ENCODE results near the gene RFNG. TPM values are rescaled to one million over a fixed set of nuclear protein-coding genes. Genes with fewer than 3 reads are reported as not detected.

The RFNG gene
- total RNA-seq, 2 experiments from 2014 or later: 28.7 to 28.8 TPM

DNA sequence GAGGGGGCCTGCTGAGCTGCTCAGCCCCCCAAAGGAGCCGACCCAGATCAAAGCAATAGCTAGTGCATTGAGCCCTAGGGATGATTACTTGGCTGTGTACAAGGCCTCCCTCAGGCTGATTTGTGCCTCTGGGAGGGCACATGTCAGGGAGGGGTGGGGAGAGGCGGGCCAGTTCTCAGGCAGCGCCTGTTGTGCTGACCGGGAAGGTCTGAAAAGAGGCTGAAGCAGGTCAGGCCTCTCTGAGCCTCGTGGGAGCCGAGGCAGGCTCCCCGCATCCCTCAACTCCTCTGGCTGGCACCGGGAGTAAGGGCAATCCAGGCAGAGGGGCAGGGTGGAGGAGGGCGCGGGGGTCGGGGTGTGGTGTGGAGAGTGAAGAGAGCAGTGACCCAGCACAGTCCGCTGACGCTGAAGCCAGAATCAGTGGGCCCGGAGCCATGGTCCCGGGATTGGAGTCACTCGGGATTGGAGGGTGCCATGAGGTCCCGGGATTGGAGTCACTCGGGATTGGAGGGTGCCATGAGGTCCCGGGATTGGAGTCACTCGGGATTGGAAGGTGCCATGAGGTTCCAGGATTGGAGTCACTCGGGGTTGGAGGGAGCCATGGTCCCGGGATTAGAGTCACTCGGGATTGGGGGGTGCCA lies 17.1 kb downstream of the RFNG start:
- POLR2A ChIA-PET: interaction anchor here (1.0 kb wide), 1 partner anchor 64 kb away, joined by 4 read pairs; the partner anchor contains the start of gene FASN
- Mint-ChIP-seq H3K4me3 (no peak overlapping the region), H3K4me1 (peaks cover 25% of the 10 kb centered on the region), H3K27me3 (no peaks in the 10 kb centered on the region), H3K36me3 (peaks cover 12% of the 10 kb centered on the region), H3K9me3 (no peaks in the 10 kb centered on the region), H3K27ac (no peak overlapping the region)
- DNase-seq: no peak
- ATAC-seq (ENCODE audit: low read depth): no peak

DNA sequence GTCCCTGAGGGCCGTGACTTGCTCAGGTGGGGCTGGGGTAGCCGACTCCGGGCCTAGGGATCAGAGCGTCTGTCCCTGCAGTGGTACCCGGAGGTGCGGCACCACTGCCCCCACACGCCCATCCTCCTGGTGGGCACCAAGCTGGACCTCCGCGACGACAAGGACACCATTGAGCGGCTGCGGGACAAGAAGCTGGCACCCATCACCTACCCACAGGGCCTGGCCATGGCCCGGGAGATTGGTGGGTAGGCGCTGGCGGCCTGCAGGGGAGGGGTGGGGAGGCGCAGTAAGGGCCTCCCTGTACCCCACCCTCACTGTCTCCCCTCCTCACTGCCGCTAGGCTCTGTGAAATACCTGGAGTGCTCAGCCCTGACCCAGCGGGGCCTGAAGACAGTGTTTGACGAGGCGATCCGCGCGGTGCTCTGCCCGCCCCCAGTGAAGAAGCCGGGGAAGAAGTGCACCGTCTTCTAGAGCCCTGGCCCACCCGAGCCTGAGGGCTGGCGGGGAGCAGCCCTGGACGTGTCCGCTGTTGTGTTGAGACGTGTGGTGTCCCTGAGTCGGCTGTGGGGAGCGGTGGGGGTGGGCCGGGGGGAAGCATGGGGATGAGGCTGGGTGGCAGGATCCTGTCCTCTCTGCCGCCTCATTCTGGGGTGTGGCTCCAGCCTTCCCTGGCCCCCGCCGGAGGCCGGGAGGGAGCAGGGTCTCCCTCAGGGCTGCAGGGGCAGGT lies 18.1 kb downstream of the RFNG start:
- Mint-ChIP-seq H3K27me3 (no peaks in the 10 kb centered on the region), H3K4me3 (no peak overlapping the region), H3K4me1 (peaks cover 18% of the 10 kb centered on the region), H3K36me3 (peaks cover 13% of the 10 kb centered on the region), H3K9me3 (no peaks in the 10 kb centered on the region), H3K27ac (no peak overlapping the region)
- POLR2A ChIA-PET: no interaction called here
- ATAC-seq (ENCODE audit: low read depth) (no peak), DNase-seq (no peak)

DNA sequence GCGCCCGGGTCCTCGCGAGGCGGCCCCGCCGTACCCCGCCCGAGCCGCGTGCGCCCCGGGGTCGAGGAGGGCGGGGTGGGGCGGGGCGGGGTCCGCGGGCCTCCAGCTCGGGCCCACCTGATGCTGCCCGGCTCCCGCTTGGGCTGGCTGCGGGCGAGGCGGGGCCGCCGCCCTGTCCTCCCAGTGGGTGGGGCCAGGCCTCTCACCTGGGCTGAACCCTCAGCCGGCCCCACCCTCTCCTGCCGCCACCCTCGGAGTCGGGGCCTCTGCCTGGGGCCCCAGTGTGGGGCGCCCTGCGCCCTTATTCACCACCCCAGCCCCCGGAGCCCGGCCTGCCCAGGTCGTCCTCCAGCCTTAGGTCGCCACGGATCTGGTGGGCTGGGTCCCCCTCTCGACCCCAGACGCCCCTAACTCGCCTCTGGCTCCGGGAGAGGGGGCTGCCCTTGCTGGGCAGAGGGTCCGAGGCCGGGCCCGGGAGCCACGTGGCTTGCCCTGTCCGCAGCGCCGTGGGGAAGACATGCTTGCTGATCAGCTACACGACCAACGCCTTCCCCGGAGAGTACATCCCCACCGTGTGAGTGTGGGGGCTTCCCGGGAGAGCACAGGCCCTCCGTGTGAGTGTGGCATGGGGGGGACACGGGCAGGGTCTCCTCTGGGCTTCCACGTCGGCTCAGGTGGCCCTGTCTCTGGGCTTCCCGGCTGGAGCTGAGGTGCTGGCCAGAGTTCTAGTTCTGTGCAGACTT lies 19.6 kb downstream of the RFNG start:
- DNase-seq: peak; percentile 68

DNA sequence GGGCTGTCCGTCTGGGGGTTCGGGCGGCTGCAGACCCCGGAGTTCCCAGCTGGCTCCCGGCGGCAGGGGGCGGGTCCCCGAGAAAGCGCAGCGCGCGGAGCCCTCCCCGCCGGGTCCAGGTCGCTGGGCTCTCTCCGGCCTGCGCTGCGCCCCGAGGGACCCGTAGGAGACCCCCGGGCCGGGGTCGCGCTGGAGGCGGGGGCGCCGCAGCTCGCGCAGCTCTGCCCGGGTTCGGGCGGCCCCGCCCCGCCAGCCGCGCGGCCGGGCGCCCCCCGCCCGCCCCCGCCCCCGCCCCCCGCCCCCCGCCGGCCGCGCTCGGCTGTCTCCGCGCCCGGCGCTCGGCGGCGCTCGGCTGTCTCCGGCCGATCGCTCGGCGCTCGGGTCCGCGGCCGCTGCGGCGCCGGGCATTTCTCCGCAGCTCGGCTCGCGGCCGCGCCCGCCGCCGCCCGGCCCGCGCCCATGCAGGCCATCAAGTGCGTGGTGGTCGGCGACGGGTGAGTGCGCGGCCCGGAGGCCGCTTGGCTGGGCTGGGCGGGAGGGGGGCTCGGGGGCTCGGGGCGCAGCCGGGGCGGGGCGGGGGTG lies 20.2 kb downstream of the RFNG start, which contains the start of gene RAC3:
RAC3 (plus strand) TSS at position 376 of the 582 bp plus-strand sequence; CDS start at position 460, 84 bp downstream.
- POLR2A ChIA-PET: interaction anchor here (0.6 to 1.5 kb wide), 5 partner anchors 8 to 236 kb away, joined by 3 to 7 read pairs (median 3); partner anchors contain the start of genes CENPX and LRRC45
- Mint-ChIP-seq H3K27ac (peak within 1 kb of the TSS; percentile 71), H3K36me3 (peaks cover 13% of the 10 kb centered on the region), H3K27me3 (no peaks in the 10 kb centered on the region), H3K4me3 (peak within 1 kb of the TSS; percentile 77), H3K4me1 (peaks cover 17% of the 10 kb centered on the region), H3K9me3 (no peaks in the 10 kb centered on the region)
- DNase-seq (no peak), ATAC-seq (ENCODE audit: low read depth) (peak; percentile 28)

More for the DNA sequence above, 19.6 kb downstream of the RFNG start:
- Mint-ChIP-seq H3K27me3 (no peaks in the 10 kb centered on the region), H3K36me3 (peaks cover 13% of the 10 kb centered on the region), H3K9me3 (no peaks in the 10 kb centered on the region), H3K4me1 (peaks cover 15% of the 10 kb centered on the region), H3K27ac (no peak overlapping the region), H3K4me3 (peak overlapping the region; percentile 44)
- ATAC-seq (ENCODE audit: low read depth): peak; percentile 40
- POLR2A ChIA-PET: interaction anchor here (0.9 to 1.0 kb wide), 3 partner anchors 9 to 124 kb away, joined by 3 read pairs; partner anchors contain the start of genes CENPX and LRRC45

DNA sequence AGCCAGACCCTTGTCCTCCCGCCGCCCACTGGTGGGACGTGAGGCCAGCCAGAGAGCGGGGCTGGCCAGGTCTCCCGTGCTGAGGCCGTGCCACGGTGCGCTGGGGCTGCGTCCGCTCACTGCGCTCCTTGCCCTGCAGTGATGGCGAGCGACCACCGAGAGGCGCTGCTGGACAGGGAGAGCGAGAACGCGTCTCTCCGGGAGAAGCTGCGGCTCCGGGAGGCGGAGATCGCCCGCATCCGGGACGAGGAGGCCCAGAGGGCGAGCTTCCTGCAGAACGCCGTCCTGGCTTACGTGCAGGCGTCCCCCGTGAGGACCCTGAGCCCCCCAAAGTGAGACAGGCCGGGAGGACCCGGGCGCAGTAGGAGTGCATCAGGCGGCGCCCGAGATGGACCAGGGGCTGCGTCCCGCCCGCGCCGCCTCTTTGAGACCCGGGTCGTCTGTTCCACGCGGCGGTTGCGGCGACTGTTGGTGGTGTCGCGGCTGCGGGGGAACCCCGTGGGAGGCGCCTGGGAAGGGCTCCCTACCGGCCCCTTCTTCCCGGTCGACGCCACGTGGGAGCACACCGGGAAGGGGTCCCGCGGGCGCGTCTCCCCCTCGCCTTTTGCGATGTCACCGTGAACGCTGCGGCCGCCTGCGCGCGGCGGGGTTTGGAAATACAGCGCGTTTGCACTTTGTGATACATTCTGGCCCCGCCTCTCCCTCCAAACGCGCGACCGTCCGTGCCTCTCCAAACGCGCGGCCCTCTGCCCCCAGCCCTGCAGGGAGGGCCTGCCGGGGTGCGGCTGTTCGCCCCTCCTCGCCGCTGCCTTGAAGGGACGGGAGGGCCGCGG lies 20.9 kb downstream of the RFNG start:
- H3K9me3 Mint-ChIP-seq: no peaks in the 10 kb centered on the region
- H3K4me1 Mint-ChIP-seq: peaks cover 16% of the 10 kb centered on the region
- H3K27ac Mint-ChIP-seq: peak overlapping the region; percentile 71
- peak overlapping the region; percentile 77 for H3K4me3 Mint-ChIP-seq
- POLR2A ChIA-PET: interaction anchor here (0.6 to 1.7 kb wide), 12 partner anchors 7 to 287 kb away, joined by 3 to 9 read pairs (median 4); partner anchors contain the start of genes CD7, CENPX, FASN and LRRC45
- H3K27me3 Mint-ChIP-seq: no peaks in the 10 kb centered on the region
- H3K36me3 Mint-ChIP-seq: peaks cover 13% of the 10 kb centered on the region
- ATAC-seq (ENCODE audit: low read depth) (peak; percentile 69), DNase-seq (peak; percentile 91)

DNA sequence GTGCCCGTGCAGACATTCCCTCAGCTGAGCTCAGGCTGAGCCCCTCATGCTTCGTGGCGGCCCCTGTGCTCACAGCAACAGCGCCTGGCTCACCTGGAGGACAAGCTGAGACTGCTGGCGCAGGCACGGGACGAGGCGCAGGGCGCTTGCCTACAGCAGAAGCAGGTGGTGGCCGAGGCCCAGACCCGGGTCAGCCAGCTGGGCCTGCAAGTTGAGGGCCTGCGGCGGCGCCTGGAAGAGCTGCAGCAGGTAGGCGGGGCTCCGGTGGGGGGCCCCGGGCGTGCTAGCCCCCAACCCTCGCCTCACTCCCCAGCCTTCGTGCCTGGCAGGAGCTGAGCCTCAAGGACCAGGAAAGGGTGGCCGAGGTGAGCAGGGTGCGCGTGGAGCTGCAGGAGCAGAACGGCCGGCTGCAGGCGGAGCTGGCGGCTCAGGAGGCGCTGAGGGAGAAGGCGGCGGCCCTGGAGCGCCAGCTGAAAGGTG lies 21.6 kb downstream of the RFNG start:
- Mint-ChIP-seq H3K36me3 (peaks cover 8% of the 10 kb centered on the region), H3K27ac (no peak overlapping the region), H3K9me3 (no peaks in the 10 kb centered on the region), H3K4me3 (no peak overlapping the region), H3K27me3 (no peaks in the 10 kb centered on the region), H3K4me1 (peaks cover 11% of the 10 kb centered on the region)
- no peak for DNase-seq
- ATAC-seq (ENCODE audit: low read depth): no peak
- POLR2A ChIA-PET: interaction anchor here (0.9 to 1.7 kb wide), 9 partner anchors 8 to 125 kb away, joined by 3 to 9 read pairs (median 3); partner anchors contain the start of gene FASN

DNA sequence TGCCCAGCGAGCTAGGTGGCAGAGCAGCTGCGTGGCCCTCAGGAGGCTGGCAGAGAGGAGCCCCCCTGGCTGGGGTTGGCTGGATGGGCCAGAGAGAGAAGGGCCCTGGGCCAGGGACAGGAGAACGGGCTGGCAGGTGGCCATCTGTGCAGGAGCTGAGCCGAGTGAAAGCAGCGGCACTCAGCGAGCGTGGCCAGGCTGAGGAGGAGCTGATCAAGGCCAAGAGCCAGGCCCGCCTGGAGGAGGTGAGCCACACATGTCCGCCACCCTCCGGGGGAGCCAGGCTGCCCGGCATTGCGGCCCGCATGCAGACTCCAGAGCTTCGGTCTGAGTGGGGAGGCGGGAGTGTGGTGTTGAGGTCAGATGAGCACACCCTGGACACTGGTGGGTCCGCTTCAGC lies 22.2 kb downstream of the RFNG start:
- Mint-ChIP-seq H3K27ac (peak overlapping the region; percentile 16), H3K27me3 (no peaks in the 10 kb centered on the region), H3K9me3 (no peaks in the 10 kb centered on the region), H3K4me3 (peak overlapping the region; percentile 60), H3K4me1 (peaks cover 11% of the 10 kb centered on the region), H3K36me3 (peaks cover 6% of the 10 kb centered on the region)
- POLR2A ChIA-PET: interaction anchor here (1.0 to 1.7 kb wide), 3 partner anchors 9 to 126 kb away, joined by 3 to 9 read pairs (median 3); partner anchors contain the start of gene FASN
- DNase-seq (no peak), ATAC-seq (ENCODE audit: low read depth) (no peak)

DNA sequence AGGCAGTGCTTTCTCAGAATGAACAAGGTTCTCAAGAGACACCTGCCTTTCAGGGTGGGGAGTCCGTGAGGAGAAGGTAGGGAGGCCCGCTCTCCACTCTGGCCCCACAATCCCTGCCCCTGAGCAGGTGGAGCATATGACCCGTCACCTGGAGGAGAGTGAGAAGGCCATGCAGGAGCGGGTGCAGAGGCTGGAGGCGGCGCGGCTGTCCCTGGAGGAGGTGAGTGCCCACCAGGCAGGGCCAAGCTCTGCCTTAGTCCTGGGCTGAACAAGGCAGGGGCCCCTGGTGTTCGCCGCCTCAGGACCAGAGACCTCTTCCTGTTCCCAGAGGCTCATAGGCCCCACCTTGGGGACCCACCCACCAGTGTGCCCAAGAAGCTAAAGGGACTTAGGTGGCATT lies 22.6 kb downstream of the RFNG start:
- Mint-ChIP-seq H3K27ac (no peak overlapping the region), H3K9me3 (no peaks in the 10 kb centered on the region), H3K4me3 (no peak overlapping the region), H3K27me3 (no peaks in the 10 kb centered on the region), H3K36me3 (peaks cover 6% of the 10 kb centered on the region), H3K4me1 (peaks cover 14% of the 10 kb centered on the region)
- DNase-seq (no peak), ATAC-seq (ENCODE audit: low read depth) (no peak)
- POLR2A ChIA-PET: interaction anchor here (1.7 kb wide), 1 partner anchor 70 kb away, joined by 9 read pairs; the partner anchor contains the start of gene FASN

DNA sequence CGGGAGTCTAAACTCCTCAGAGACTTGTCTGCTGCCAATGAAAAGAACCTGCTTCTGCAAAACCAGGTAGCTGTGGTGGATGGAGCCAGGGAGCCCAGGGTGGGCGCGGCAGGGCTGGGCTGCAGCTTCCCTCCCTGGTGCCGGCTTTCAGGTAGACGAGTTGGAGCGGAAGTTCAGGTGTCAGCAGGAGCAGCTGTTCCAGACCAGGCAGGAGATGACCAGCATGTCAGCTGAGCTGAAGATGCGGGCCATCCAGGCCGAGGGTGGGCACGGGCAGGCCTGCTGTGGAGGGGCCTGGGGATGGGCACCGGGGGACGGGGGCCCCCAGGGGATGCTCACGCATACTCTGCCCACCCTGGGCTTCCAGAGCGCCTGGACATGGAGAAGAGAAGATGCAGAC lies 23.4 kb downstream of the RFNG start:
- Mint-ChIP-seq H3K27ac (no peak overlapping the region), H3K4me3 (no peak overlapping the region), H3K9me3 (no peaks in the 10 kb centered on the region), H3K36me3 (peaks cover 6% of the 10 kb centered on the region), H3K27me3 (no peaks in the 10 kb centered on the region), H3K4me1 (peaks cover 15% of the 10 kb centered on the region)
- ATAC-seq (ENCODE audit: low read depth) (no peak), DNase-seq (no peak)
- POLR2A ChIA-PET: no interaction called here

DNA sequence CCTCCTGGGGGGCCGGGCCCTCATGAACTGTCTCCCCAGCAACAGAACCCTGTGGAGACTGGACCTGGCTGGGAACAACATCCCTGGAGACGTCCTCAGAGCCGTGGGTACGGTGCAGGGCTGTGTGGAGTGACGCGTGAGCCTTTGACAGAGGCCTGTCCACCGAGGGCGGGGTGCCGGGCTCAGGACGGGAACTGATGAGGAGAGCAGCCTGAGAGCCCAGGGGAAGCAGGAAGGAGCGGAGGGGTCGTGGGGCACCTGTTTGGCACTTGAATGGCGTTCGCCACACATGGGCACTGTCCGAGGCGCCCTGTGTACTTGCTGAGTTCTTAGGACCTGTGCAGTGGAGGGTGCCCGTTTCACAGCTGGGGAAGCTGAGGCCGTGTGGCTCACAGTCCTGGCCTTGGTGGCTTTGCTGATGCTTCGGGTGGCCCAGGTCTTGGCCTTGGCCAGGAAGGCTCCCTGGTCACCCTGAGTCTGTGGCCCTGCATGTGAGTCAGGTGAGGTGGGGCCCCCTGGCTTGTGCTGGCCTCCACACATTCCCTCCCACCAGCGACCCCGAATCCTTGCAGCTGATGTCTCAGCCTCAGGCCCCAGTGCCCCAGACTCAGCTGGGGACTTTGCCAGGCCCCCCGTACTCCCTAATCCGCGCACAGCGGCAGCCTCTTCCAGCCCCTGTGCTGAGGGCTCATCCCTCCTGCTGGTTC lies 26.1 kb downstream of the RFNG start:
- no peak overlapping the region for H3K27ac Mint-ChIP-seq
- DNase-seq: no peak
- H3K36me3 Mint-ChIP-seq: peaks cover 4% of the 10 kb centered on the region

DNA sequence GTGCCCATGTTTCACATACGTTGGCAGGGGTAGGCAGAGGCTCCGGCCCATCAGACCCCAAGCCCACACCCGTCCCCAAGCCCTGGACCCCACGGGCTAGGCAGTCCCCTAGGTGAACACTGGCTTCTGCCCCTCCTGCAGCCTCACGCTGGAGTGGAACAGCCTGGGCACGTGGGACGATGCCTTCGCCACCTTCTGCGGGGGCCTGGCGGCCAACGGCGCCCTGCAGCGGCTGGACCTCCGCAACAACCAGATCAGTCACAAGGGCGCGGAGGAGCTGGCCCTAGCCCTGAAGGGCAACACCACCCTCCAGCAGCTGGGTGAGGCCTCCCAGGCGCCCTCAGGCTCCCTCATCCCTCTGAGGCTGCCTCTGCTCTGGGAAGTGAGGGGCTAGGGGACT lies 26.8 kb downstream of the RFNG start:
- no peak overlapping the region for H3K4me3 Mint-ChIP-seq
- peaks cover 22% of the 10 kb centered on the region for H3K4me1 Mint-ChIP-seq
- peaks cover 4% of the 10 kb centered on the region for H3K36me3 Mint-ChIP-seq
- ATAC-seq (ENCODE audit: low read depth) (no peak), DNase-seq (no peak)
- H3K27ac Mint-ChIP-seq: no peak overlapping the region
- no peaks in the 10 kb centered on the region for H3K27me3 Mint-ChIP-seq
- no peaks in the 10 kb centered on the region for H3K9me3 Mint-ChIP-seq
- POLR2A ChIA-PET: interaction anchor here (2.0 kb wide), 1 partner anchor 81 kb away, joined by 6 read pairs; no protein-coding TSS in a partner anchor

More for the DNA sequence above, 26.1 kb downstream of the RFNG start:
- H3K9me3 Mint-ChIP-seq: no peaks in the 10 kb centered on the region
- POLR2A ChIA-PET: no interaction called here
- no peaks in the 10 kb centered on the region for H3K27me3 Mint-ChIP-seq
- H3K4me3 Mint-ChIP-seq: no peak overlapping the region
- peaks cover 23% of the 10 kb centered on the region for H3K4me1 Mint-ChIP-seq
- no peak for ATAC-seq (ENCODE audit: low read depth)

Measured in activated naive CD8-positive, alpha-beta T cell treated with anti-CD3 and anti-CD28 coated beads, Interleukin-2, amount 10 ng/mL, durations not matched to agents 7 days and 5 days (primary cell).